Naive thymus-derived CD4-positive, alpha-beta T cell (primary cell): ENCODE data around the gene STIM1. TPM values are rescaled to one million over a fixed set of nuclear protein-coding genes. Genes with fewer than 3 reads are reported as not detected.

Experiments used
- ATAC-seq: fragments of 150-1000 bp; cut with Tn5 transposase; 2 replicates; pipeline ENCODE4 v1.10.0; 2021; ENCODE audit warnings: mild to moderate bottlenecking, moderate library complexity
- CTCF ChIA-PET: fragments of 350-600 bp; sonication (Branson Sonifier 250); formaldehyde crosslinking; loops from one replicate; lab custom pipeline; 2021; ENCODE audit warnings: antibody characterized with exemption; lab: Charles Lee
- POLR2A ChIA-PET: fragments of 350-600 bp; sonication (Branson Sonifier 250); formaldehyde crosslinking; loops from one replicate; lab custom pipeline; 2021; ENCODE audit warnings: antibody characterized with exemption, inconsistent platforms; lab: Charles Lee
- DNase-seq, 9 donors: peaks; one replicate each; pipeline versions ENCODE4 v3.0.0 to v3.0.0-alpha.2; 2020 to 2022; ENCODE audit warnings: mixed read lengths in 1 of 9
- H3K27ac ChIP-seq: one replicate; pipeline ENCODE4 v1.7.0; 2013; ENCODE audit warnings: mild to moderate bottlenecking, low read depth, low read length, moderate library complexity
- H3K27me3 ChIP-seq, 2 donors: one replicate each; pipeline ENCODE4 v1.7.0; 2013; ENCODE audit warnings: low read length in 2 of 2, mild to moderate bottlenecking in 2 of 2, moderate library complexity in 2 of 2; ENCODE audit not compliant: control insufficient read depth in 2 of 2, insufficient read depth in 2 of 2
- H3K36me3 ChIP-seq, 3 experiments: 1 replicate in 2 of 3; 2 replicates in 1 of 3; pipeline ENCODE4 v1.7.0; 2013; ENCODE audit warnings: low read length in 3 of 3, mild to moderate bottlenecking in 3 of 3, moderate library complexity in 1 of 3; ENCODE audit not compliant: insufficient read depth in 3 of 3, control insufficient read depth in 2 of 3
- H3K4me1 ChIP-seq, 2 donors: one replicate each; pipeline ENCODE4 v1.7.0; 2013; ENCODE audit warnings: low read length in 2 of 2, mild to moderate bottlenecking in 2 of 2, moderate library complexity in 1 of 2; ENCODE audit not compliant: control insufficient read depth in 2 of 2, insufficient read depth in 2 of 2
- H3K4me3 ChIP-seq: 2 replicates; pipeline ENCODE4 v1.7.0; 2013; ENCODE audit warnings: mild to moderate bottlenecking, low read length
- H3K9me3 ChIP-seq, 3 experiments: 1 replicate in 2 of 3; 2 replicates in 1 of 3; pipeline ENCODE4 v1.7.0; 2013; ENCODE audit warnings: low read length in 3 of 3; ENCODE audit not compliant: control insufficient read depth in 2 of 3
- H3K27ac Mint-ChIP-seq, 9 donors: one replicate each; pipeline ENCODE4 v1.8.0; 2020 to 2022; ENCODE audit warnings: mixed read lengths in 9 of 9, mild to moderate bottlenecking in 8 of 9, moderate library complexity in 5 of 9, inconsistent platforms in 2 of 9
- H3K27me3 Mint-ChIP-seq, 5 donors: one replicate each; pipeline ENCODE4 v1.8.0; 2021 to 2022; ENCODE audit warnings: mixed read lengths in 5 of 5, mild to moderate bottlenecking in 1 of 5
- H3K36me3 Mint-ChIP-seq, 5 donors: one replicate each; pipeline ENCODE4 v1.8.0; 2020 to 2022; ENCODE audit warnings: mixed read lengths in 5 of 5, mild to moderate bottlenecking in 3 of 5, inconsistent platforms in 1 of 5
- H3K4me1 Mint-ChIP-seq, 7 donors: one replicate each; pipeline ENCODE4 v1.8.0; 2020 to 2022; ENCODE audit warnings: mixed read lengths in 7 of 7, mild to moderate bottlenecking in 3 of 7, inconsistent platforms in 1 of 7
- H3K4me3 Mint-ChIP-seq, 10 donors: one replicate each; pipeline ENCODE4 v1.8.0; 2020 to 2022; ENCODE audit warnings: mild to moderate bottlenecking in 10 of 10, mixed read lengths in 10 of 10, moderate library complexity in 6 of 10, inconsistent platforms in 2 of 10
- H3K9me3 Mint-ChIP-seq, 11 donors: one replicate each; pipeline ENCODE4 v1.8.0; 2020 to 2022; ENCODE audit warnings: mixed read lengths in 11 of 11, mild to moderate bottlenecking in 4 of 11, inconsistent platforms in 1 of 11, moderate library complexity in 1 of 11
- intact Hi-C, 2 donors: fragments of 100-400 bp; cut with micrococcal nuclease; formaldehyde crosslinking; loops; one replicate each; pipeline ENCODE4 v1.15.1; 2023
- polyA plus RNA-seq, 2 donors: library from polyadenylated mRNA; unstranded; fragments of 300-500 nt; fragmentation: Illumina TruSeq; gene quantifications; one replicate each; pipeline ENCODE4 v1.2.3, GENCODE V29; 2021
- total RNA-seq, 6 experiments: library from RNA in 5 of 6; stranded (reverse) in 5 of 6; gene quantifications; 1 replicate in 5 of 6; 2 replicates in 1 of 6; pipeline ENCODE4 v1.2.3 and lab custom pipeline; 2021 to 2026

Gene STIM1
- total and polyA plus RNA-seq, 7 experiments from 2014 or later, result 38.4 to 117 (median 99.0) TPM

- H3K36me3 Mint-ChIP-seq, result peaks cover 4 to 57% (median 48%) of the 10 kb centered on the region in 5 donors
- no peak overlapping the region for H3K4me3 ChIP-seq
- H3K27ac Mint-ChIP-seq, result peak overlapping the region in 1 of 9 donors; percentile 2
Measured at GRCh38 chr11:4032097-4032496, 176.6 kb downstream of the STIM1 start.

GRCh38 chr11:4035985-4036384, 180.5 kb downstream of the STIM1 start:
- H3K27me3 Mint-ChIP-seq, result no peaks in the 10 kb centered on the region
- H3K9me3 ChIP-seq, result peaks cover 0 to 3% (median 0%) of the 10 kb centered on the region in 3 experiments
- H3K4me3 Mint-ChIP-seq, result no peak overlapping the region
- no peak for DNase-seq
- H3K4me1 ChIP-seq, result no peaks in the 10 kb centered on the region
- POLR2A ChIA-PET, result no interaction called here
- no peak for ATAC-seq
- H3K27ac Mint-ChIP-seq, result peak overlapping the region in 2 of 9 donors; percentile 53 to 69
- no peaks in the 10 kb centered on the region for H3K27me3 ChIP-seq
- peaks cover 4 to 50% (median 40%) of the 10 kb centered on the region in 5 donors for H3K36me3 Mint-ChIP-seq
- H3K36me3 ChIP-seq, result no peaks in the 10 kb centered on the region
- no peak overlapping the region for H3K27ac ChIP-seq
- peaks cover 0 to 28% (median 8%) of the 10 kb centered on the region in 11 donors for H3K9me3 Mint-ChIP-seq
- no peak overlapping the region for H3K4me3 ChIP-seq
- peaks cover 12 to 57% (median 50%) of the 10 kb centered on the region in 7 donors for H3K4me1 Mint-ChIP-seq
- intact Hi-C loops, result no loop called here
- CTCF ChIA-PET, result interaction anchor here (0.7 kb wide), 1 partner anchor 165 kb away, joined by 4 read pairs; no protein-coding TSS in a partner anchor

More at GRCh38 chr11:4032097-4032496, 176.6 kb downstream of the STIM1 start:
- ChIA-PET POLR2A (no interaction called here), CTCF (no interaction called here)
- H3K27me3 Mint-ChIP-seq, result no peaks in the 10 kb centered on the region
- H3K9me3 Mint-ChIP-seq, result peaks cover 0 to 32% (median 9%) of the 10 kb centered on the region in 11 donors
- intact Hi-C loops, result no loop called here
- Histone ChIP-seq H3K9me3 (peaks cover 0 to 3% (median 0%) of the 10 kb centered on the region in 3 experiments), H3K27ac (no peak overlapping the region), H3K36me3 (peaks cover 0 to 4% (median 0%) of the 10 kb centered on the region in 3 experiments), H3K4me1 (no peaks in the 10 kb centered on the region), H3K27me3 (no peaks in the 10 kb centered on the region)
- H3K4me1 Mint-ChIP-seq, result peaks cover 5 to 45% (median 34%) of the 10 kb centered on the region in 7 donors
- H3K4me3 Mint-ChIP-seq, result no peak overlapping the region
- DNase-seq, result no peak
- no peak for ATAC-seq

- peaks cover 0 to 7% (median 4%) of the 10 kb centered on the region in 11 donors for H3K9me3 Mint-ChIP-seq
- no peaks in the 10 kb centered on the region for H3K27me3 Mint-ChIP-seq
- ChIA-PET CTCF (interaction anchor here (0.6 kb wide), 2 partner anchors 23 to 195 kb away, joined by 3 read pairs; no protein-coding TSS in a partner anchor), POLR2A (interaction anchor here (1.1 kb wide), 1 partner anchor 22 kb away, joined by 3 read pairs; no protein-coding TSS in a partner anchor)
- H3K4me1 Mint-ChIP-seq, result peaks cover 14 to 77% (median 69%) of the 10 kb centered on the region in 7 donors
- DNase-seq (no peak), ATAC-seq (no peak)
- no peaks in the 10 kb centered on the region for H3K36me3 ChIP-seq
- H3K4me3 ChIP-seq, result no peak overlapping the region
- H3K4me3 Mint-ChIP-seq, result no peak overlapping the region
- H3K9me3 ChIP-seq, result no peaks in the 10 kb centered on the region
- H3K27ac ChIP-seq, result no peak overlapping the region
- intact Hi-C loops, result no loop called here
- H3K36me3 Mint-ChIP-seq, result peaks cover 4 to 35% (median 20%) of the 10 kb centered on the region in 5 donors
- peak overlapping the region in 2 of 9 donors; percentile 32 to 38 for H3K27ac Mint-ChIP-seq
- no peaks in the 10 kb centered on the region for H3K27me3 ChIP-seq
- H3K4me1 ChIP-seq, result no peaks in the 10 kb centered on the region
Measured at GRCh38 chr11:4039011-4039410, 183.5 kb downstream of the STIM1 start.

GRCh38 chr11:4040461-4040860, 185.0 kb downstream of the STIM1 start:
- intact Hi-C loops, result no loop called here
- Mint-ChIP-seq H3K9me3 (peaks cover 0 to 4% (median 3%) of the 10 kb centered on the region in 11 donors), H3K36me3 (peaks cover 4 to 26% (median 16%) of the 10 kb centered on the region in 5 donors), H3K27ac (peak overlapping the region in 8 of 9 donors; percentile 2 to 75 (median 48)), H3K4me1 (peaks cover 22 to 75% (median 69%) of the 10 kb centered on the region in 7 donors), H3K4me3 (peak overlapping the region in 1 of 10 donors; percentile 6), H3K27me3 (no peaks in the 10 kb centered on the region)
- no peaks in the 10 kb centered on the region for H3K27me3 ChIP-seq
- DNase-seq (no peak), ATAC-seq (no peak)
- H3K36me3 ChIP-seq, result no peaks in the 10 kb centered on the region
- no peaks in the 10 kb centered on the region for H3K9me3 ChIP-seq
- H3K27ac ChIP-seq, result no peak overlapping the region
- H3K4me1 ChIP-seq, result no peaks in the 10 kb centered on the region
- CTCF ChIA-PET, result interaction anchor here (1.1 kb wide), 1 partner anchor 14 kb away, joined by 3 read pairs; no protein-coding TSS in a partner anchor
- POLR2A ChIA-PET, result no interaction called here
- H3K4me3 ChIP-seq, result no peak overlapping the region

- H3K4me1 ChIP-seq, result no peaks in the 10 kb centered on the region
- intact Hi-C loops, result no loop called here
- CTCF ChIA-PET, result interaction anchor here (0.7 to 1.6 kb wide), 4 partner anchors 20 to 114 kb away, joined by 3 to 6 read pairs (median 4); no protein-coding TSS in a partner anchor
- DNase-seq (no peak), ATAC-seq (no peak)
- H3K36me3 ChIP-seq, result no peaks in the 10 kb centered on the region
- peaks cover 0 to 18% (median 13%) of the 10 kb centered on the region in 5 donors for H3K36me3 Mint-ChIP-seq
- peak overlapping the region in 5 of 9 donors; percentile 21 to 67 (median 44) for H3K27ac Mint-ChIP-seq
- no peaks in the 10 kb centered on the region for H3K27me3 Mint-ChIP-seq
- no peaks in the 10 kb centered on the region for H3K27me3 ChIP-seq
- H3K4me1 Mint-ChIP-seq, result peaks cover 29 to 69% (median 61%) of the 10 kb centered on the region in 7 donors
- H3K4me3 Mint-ChIP-seq, result no peak overlapping the region
- no peaks in the 10 kb centered on the region for H3K9me3 ChIP-seq
- H3K4me3 ChIP-seq, result no peak overlapping the region
- H3K27ac ChIP-seq, result no peak overlapping the region
- no peaks in the 10 kb centered on the region for H3K9me3 Mint-ChIP-seq
- POLR2A ChIA-PET, result interaction anchor here (1.1 kb wide), 1 partner anchor 187 kb away, joined by 3 read pairs; the partner anchor contains the start of gene STIM1
Measured at GRCh38 chr11:4041731-4042391, 186.4 kb downstream of the STIM1 start.

GRCh38 chr11:4044976-4045646, 189.6 kb downstream of the STIM1 start:
- intact Hi-C loops, result no loop called here
- Histone ChIP-seq H3K36me3 (peaks cover 0 to 7% (median 0%) of the 10 kb centered on the region in 3 experiments), H3K9me3 (no peaks in the 10 kb centered on the region), H3K4me3 (no peak overlapping the region), H3K27me3 (no peaks in the 10 kb centered on the region), H3K4me1 (no peaks in the 10 kb centered on the region), H3K27ac (no peak overlapping the region)
- peaks cover 22 to 53% (median 46%) of the 10 kb centered on the region in 7 donors for H3K4me1 Mint-ChIP-seq
- peak overlapping the region in 1 of 10 donors; percentile 12 for H3K4me3 Mint-ChIP-seq
- no peak for ATAC-seq
- no peak for DNase-seq
- peaks cover 0 to 27% (median 16%) of the 10 kb centered on the region in 5 donors for H3K36me3 Mint-ChIP-seq
- H3K27me3 Mint-ChIP-seq, result no peaks in the 10 kb centered on the region
- H3K9me3 Mint-ChIP-seq, result no peaks in the 10 kb centered on the region
- peak overlapping the region in 8 of 9 donors; percentile 5 to 77 (median 57) for H3K27ac Mint-ChIP-seq
- CTCF ChIA-PET, result interaction anchor here (2.1 kb wide), 1 partner anchor 196 kb away, joined by 11 read pairs; no protein-coding TSS in a partner anchor
- POLR2A ChIA-PET, result no interaction called here
